Activated naive CD4-positive, alpha-beta T cell treated with anti-CD3 and anti-CD28 coated beads, Interleukin-2, amount 50 U/mL, for 72 hours (primary cell): Measurements from ENCODE around the gene TK2. TPM values are rescaled to one million over a fixed set of nuclear protein-coding genes. Genes with fewer than 3 reads are reported as not detected.

Experiments used
- ATAC-seq, 2 donors: fragments of 150-1000 bp; cut with Tn5 transposase; 2 replicates each; pipeline ENCODE4 v1.10.0; 2021; ENCODE audit warnings: mild to moderate bottlenecking in 2 of 2, moderate library complexity in 2 of 2
- DNase-seq, 2 donors: peaks; one replicate each; pipeline ENCODE4 v3.0.0; 2021 to 2022; ENCODE audit warnings: low spot score in 2 of 2
- H3K27ac Mint-ChIP-seq, 2 donors: one replicate each; pipeline ENCODE4 v1.8.0; 2022; ENCODE audit warnings: mild to moderate bottlenecking in 2 of 2, mixed read lengths in 2 of 2
- H3K36me3 Mint-ChIP-seq, 2 donors: one replicate each; pipeline ENCODE4 v1.8.0; 2022; ENCODE audit warnings: mixed read lengths in 2 of 2
- H3K9me3 Mint-ChIP-seq, 2 donors: one replicate each; pipeline ENCODE4 v1.8.0; 2022; ENCODE audit warnings: mixed read lengths in 2 of 2
- total RNA-seq, 2 donors: library from RNA; stranded (reverse); gene quantifications; one replicate each; pipeline ENCODE4 v1.2.3, GENCODE V29; 2022

TK2 gene
- total RNA-seq, 2 donors from 2014 or later = 2.7 to 9.1 TPM

- peaks cover 29 to 39% of the 10 kb centered on the region in 2 donors for H3K36me3 Mint-ChIP-seq
These were observed 10.2 kb upstream of the TK2 start for GRCh38 chr16:66560107-66560506.

DNA sequence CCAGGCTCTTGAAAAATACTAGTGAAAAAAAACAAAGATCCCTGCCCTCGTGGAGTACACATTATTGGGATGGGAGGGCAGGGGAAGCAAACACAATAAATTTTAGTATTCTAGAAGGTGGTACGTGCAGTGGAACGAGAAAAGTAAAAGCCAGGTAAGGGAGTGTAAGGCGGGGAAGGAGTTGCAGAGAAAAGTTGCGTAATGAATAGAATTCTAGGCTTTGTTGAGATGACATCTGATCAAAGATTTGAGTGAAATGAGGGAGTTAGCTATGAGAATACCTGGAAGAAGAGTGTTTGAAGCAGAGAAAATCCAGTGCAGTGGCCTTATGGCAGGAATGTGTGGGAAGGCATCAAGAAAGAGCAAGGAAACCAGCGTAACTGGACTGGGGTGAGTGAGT, 4.6 kb upstream of the TK2 start:
- ATAC-seq (no peak), DNase-seq (no peak)
- Mint-ChIP-seq H3K9me3 (no peaks in the 10 kb centered on the region), H3K27ac (peak overlapping the region in 1 of 2 donors; percentile 23), H3K36me3 (peaks cover 46 to 51% of the 10 kb centered on the region in 2 donors)

More at GRCh38 chr16:66560107-66560506, 10.2 kb upstream of the TK2 start:
- DNase-seq (no peak), ATAC-seq (no peak)
- Mint-ChIP-seq H3K27ac (peak overlapping the region in 1 of 2 donors; percentile 1), H3K9me3 (no peaks in the 10 kb centered on the region)

- Mint-ChIP-seq H3K27ac (peak overlapping the region in 1 of 2 donors; percentile 97), H3K9me3 (no peaks in the 10 kb centered on the region), H3K36me3 (peaks cover 46 to 51% of the 10 kb centered on the region in 2 donors)
- no peak for ATAC-seq
- DNase-seq = no peak
These were observed 4.1 kb upstream of the TK2 start for GRCh38 chr16:66554021-66554420.

DNA sequence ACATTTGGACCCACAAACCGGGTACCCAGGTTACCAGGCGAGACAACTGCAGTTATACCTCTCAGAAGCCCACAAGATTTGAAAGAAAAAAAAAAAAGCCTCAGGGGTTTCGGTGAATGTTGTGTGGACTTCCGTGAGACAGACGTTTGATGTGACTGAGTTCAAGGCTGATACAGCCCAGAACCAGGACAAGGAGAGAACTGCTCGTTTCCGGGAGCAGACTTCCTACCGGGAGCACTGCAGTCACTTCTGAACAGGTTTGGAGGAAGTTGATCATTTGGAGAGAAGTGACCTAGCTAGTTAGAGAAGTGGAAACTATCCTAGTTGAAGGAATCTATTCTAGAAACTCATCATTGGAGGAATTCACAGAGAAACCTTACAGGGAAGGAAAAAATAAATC, 3.3 kb upstream of the TK2 start:
- H3K9me3 Mint-ChIP-seq = no peaks in the 10 kb centered on the region
- DNase-seq = no peak
- peaks cover 42 to 51% of the 10 kb centered on the region in 2 donors for H3K36me3 Mint-ChIP-seq
- peak in 1 of 2 donors; percentile 14 for ATAC-seq
- H3K27ac Mint-ChIP-seq = peak overlapping the region; percentile 97 to 99

DNA sequence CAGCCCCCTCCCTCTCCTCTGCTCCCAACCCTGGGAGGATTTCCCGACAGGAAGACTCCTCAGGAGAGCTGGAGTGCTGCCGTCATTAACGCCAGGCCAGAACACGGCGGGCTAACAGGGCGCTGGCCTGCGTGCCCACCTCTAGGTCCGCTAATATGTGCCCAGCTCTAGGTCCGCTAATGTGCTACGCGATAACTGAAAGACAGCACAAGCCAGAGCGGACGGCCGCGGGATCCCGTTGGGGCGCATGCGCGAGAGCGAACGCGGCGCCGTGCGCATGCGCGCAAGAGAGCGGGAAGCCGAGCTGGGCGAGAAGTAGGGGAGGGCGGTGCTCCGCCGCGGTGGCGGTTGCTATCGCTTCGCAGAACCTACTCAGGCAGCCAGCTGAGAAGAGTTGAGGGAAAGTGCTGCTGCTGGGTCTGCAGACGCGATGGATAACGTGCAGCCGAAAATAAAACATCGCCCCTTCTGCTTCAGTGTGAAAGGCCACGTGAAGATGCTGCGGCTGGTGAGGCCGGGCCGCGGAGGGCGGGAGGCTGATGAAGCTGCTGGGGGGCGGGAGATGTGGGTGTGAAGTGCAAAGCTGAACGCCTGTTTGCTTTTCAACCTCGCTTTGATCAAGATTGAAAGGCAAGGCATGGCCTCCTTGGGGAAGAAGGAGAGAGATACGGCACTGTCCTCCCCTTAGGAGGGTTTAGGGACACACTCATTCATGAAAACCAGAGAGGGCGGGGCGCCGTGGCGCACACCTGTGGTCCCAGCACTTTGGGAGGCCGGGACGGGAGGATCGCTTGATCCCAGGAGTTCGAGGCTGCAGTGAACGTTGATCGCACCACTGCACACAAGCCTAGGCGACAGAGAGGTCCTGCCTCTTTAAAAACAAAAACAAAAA, 2.6 kb upstream of the TK2 start, which contains the start of gene CKLF:
Gene CKLF, plus strand, starts transcription at position 291 of the 892 bp plus-strand sequence. Its CDS starts 140 bp downstream, at position 431.
- Mint-ChIP-seq H3K36me3 (peaks cover 40 to 50% of the 10 kb centered on the region in 2 donors), H3K27ac (peak within 1 kb of the TSS; percentile 97 to 99), H3K9me3 (no peaks in the 10 kb centered on the region)
- DNase-seq (peak; percentile 95), ATAC-seq (peak; percentile 71 to 81)

DNA sequence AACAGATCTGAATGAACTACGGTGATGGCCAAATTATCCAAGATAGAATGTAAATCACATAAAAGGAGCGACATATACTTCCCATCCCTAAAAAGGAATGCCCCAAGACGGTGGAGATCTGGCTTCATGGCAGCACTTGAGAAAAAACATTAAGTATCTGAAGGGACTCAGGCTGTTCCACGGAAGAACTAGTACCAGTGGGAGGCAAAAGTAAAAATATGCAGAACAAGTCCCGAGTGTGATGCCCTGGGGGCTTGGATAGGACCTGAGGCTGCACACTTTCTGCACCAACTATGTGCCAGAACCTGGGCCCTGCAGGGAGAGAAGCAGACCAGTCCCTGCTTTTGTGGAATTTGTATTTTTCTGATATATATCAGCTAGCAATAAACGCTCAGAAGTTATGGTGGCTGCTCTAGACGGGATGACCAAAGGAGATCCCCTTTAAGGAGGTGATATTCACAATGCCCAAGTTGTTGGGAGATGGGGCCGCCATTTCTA, 1.9 kb upstream of the TK2 start:
- peak in 1 of 2 donors; percentile 28 for ATAC-seq

DNA sequence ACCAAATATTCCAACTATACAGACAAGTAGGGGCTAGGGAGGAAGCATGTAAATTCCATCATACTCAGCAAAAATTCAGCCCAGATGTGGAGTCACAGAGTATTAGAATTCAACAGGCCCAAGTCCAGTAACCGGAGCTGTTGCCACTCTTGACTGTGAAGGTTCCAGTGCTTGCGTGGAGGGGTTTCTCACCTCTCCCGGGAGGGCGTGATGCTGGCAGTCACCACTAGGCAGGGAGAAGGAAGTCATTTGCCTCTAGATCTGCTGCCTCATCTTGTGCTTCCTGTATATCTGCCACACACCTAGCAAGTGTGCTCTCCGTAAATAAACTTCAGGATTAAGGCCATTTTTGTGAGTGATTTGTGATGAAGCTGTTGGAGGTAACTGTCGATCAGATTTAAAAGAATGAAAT, 1.4 kb upstream of the TK2 start:
- Mint-ChIP-seq H3K36me3 (peaks cover 40 to 47% of the 10 kb centered on the region in 2 donors), H3K27ac (peak overlapping the region; percentile 97 to 99), H3K9me3 (no peaks in the 10 kb centered on the region)
- ATAC-seq (peak; percentile 43 to 53), DNase-seq (peak; percentile 56 to 66)

More for the DNA sequence above, 1.9 kb upstream of the TK2 start:
- H3K9me3 Mint-ChIP-seq = no peaks in the 10 kb centered on the region
- H3K27ac Mint-ChIP-seq = peak overlapping the region; percentile 97 to 99
- H3K36me3 Mint-ChIP-seq = peaks cover 40 to 47% of the 10 kb centered on the region in 2 donors
- peak in 1 of 2 donors; percentile 22 for DNase-seq

DNA sequence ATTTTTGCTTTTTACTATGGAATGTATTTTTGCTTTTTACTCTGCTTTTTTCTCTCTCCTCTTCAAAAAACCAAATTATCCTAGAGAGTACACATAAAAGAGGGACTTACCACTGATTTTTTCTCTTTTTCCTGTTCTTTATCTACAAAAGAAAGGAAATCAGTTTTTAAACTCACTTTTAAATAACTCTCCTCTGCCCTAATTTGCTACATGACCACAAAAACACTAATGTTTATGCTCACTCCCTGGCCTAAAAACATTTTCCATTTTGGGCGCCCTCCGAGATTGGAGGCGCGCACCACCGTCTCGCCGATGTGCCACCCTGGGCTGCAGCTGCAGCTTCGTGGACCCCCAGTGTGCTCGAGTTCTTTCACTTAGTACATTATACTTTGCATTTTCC, 1.1 kb downstream of the TK2 start:
- Mint-ChIP-seq H3K9me3 (no peaks in the 10 kb centered on the region), H3K27ac (peak overlapping the region; percentile 40 to 86), H3K36me3 (peaks cover 17 to 24% of the 10 kb centered on the region in 2 donors)
- DNase-seq (no peak), ATAC-seq (no peak)

DNA sequence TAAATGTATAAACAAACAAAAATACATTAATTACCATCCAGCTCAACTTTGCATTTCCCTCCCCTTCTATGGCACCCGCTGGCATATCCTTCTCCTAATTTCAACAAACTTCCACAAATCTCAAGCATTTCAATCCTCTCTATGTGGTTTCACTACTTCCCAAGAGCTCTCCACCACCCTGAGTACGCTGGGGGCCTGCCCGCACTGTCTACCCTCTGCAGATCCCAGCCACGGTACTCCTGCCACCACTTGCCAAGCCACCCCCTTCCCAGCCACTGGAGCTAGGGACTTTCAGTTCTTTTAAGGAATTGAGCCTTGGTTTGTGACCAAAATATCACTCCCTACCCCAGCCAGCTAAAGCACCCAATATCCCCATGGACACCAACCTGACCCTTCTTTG, 1.9 kb downstream of the TK2 start:
- Mint-ChIP-seq H3K36me3 (peaks cover 9 to 16% of the 10 kb centered on the region in 2 donors), H3K9me3 (no peaks in the 10 kb centered on the region), H3K27ac (peak overlapping the region in 1 of 2 donors; percentile 40)
- no peak for DNase-seq
- no peak for ATAC-seq

DNA sequence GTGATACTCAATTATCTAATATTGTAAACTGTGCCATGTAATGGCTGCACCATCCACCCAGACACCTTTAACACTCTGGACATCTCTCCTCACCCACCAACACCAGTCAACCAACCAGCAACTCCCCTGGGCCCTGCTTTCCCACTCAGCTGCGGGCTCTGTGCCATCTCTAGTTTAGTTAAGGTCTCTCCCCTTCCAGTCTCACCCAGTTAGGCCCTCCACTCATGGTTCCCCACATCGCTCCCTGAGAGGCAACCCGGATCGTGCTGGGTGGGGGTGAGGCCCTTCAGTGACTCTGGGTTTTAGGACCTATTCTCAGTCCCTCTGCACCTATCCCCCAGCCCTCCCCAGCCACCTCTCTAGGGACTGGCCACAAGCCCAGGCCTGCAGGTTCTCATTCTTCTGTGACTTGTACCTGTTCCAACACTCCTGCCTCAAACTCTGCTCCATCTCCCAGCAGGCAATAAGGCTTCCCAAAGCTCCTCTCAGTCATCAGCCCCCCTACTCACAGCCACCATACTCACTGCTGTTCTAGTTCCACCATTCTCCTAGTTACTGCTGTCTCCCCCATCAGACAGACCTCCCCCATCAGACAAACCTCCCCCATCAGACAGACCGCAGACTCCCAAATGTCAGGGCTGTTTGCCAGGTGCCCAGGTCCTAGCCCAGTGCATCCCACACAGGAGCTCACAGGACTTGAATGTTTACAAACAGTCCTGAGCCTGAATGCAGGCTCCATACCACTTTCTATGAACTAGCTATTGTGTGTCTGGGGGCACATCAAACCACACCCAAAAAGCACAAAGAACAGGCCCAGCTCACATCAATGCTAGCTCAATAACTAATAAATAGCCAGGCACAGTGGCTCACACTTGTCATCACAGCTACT, 2.6 kb downstream of the TK2 start:
- no peak for DNase-seq
- Mint-ChIP-seq H3K36me3 (peaks cover 2 to 9% of the 10 kb centered on the region in 2 donors), H3K27ac (peak overlapping the region in 1 of 2 donors; percentile 34), H3K9me3 (no peaks in the 10 kb centered on the region)
- no peak for ATAC-seq

GRCh38 chr16:66544016-66544757, 5.7 kb downstream of the TK2 start:
- ATAC-seq = no peak
- H3K36me3 Mint-ChIP-seq = no peaks in the 10 kb centered on the region
- no peak overlapping the region for H3K27ac Mint-ChIP-seq
- DNase-seq = no peak
- no peaks in the 10 kb centered on the region for H3K9me3 Mint-ChIP-seq

DNA sequence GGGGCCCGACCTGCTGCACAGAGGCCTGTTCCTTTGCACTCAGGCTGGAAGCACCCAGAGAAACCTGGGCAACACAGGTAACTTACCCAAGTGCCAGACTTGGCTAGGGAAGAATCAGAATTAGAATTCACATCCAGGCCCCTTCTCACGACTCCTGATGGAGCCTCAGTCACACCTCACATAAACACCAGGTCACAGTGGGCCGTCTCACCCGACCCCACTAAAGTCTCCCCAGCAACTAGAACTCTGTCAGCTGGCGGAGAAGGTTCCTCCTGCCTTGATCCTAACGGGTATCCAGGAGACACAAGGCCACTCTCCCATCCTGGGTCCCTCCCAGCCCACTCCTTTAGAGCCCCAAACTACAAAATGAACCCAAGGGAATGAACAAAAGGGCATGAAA, 6.4 kb downstream of the TK2 start:
- H3K36me3 Mint-ChIP-seq = no peaks in the 10 kb centered on the region
- ATAC-seq (no peak), DNase-seq (no peak)
- no peaks in the 10 kb centered on the region for H3K9me3 Mint-ChIP-seq
- no peak overlapping the region for H3K27ac Mint-ChIP-seq

GRCh38 chr16:66542396-66542795, 7.5 kb downstream of the TK2 start:
- H3K27ac Mint-ChIP-seq = no peak overlapping the region
- no peak for ATAC-seq
- no peaks in the 10 kb centered on the region for H3K36me3 Mint-ChIP-seq
- H3K9me3 Mint-ChIP-seq = no peaks in the 10 kb centered on the region
- DNase-seq = no peak

DNA sequence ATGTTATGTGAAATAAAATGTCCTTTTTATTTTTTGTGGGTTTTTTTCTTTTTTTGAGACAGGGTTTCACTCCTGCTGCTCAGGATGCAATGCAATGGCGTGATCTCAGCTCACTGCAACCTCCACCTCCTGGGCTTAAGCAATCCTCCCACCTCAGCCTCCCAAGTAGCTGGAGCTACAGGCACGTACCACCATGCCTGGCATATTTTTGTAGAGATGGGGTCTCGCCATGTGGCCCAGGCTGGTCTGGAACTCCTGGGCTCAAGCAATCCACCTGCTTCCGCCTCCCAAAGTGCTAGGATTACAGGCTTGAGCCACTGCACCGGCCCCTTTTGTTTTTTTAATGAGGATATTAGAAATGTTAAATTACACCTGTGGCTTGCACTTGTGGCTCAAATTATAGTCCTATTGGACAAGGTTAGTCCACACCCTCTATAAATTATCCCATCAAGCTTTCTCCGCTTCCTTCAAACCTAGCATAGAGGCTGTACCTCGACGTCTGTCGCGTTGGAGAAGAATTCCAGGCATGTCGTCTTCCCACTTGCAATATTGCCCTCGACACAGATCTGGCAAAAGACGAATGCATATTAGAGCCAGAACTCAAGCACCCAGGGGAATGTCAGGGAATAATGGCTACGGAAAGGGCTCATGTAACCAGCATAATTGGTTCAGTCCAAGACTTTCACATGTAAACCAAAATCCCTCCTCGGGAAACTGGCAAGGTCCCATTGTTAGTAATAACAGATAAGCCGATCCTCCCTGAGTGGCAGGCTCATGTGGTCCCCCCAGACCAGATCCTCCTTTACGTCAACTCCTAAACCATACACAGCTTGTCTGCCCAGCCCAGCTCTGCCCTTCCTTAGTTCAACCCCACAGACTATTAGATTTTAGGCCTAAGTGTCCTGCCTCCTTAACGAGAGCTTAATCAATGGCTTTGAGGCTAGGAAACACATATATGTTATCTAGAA, 8.2 kb downstream of the TK2 start:
- Mint-ChIP-seq H3K9me3 (no peaks in the 10 kb centered on the region), H3K27ac (no peak overlapping the region), H3K36me3 (no peaks in the 10 kb centered on the region)
- no peak for ATAC-seq
- DNase-seq = no peak
